Fibroblast of lung (primary cell): Measurements from ENCODE around the gene NPM1.

ENCODE experiments used
- CTCF ChIP-seq, 2 donors: IDR thresholded peaks in 1 of 2; conservative IDR thresholded peaks in 1 of 2; 1 replicate in 1 of 2; 2 replicates in 1 of 2; pipeline ENCODE4 v1.5.1; 2011 to 2012; ENCODE audit warnings: low read length in 2 of 2, control low read depth in 1 of 2, inconsistent platforms in 1 of 2, low read depth in 1 of 2, mild to moderate bottlenecking in 1 of 2
- EZH2 ChIP-seq: IDR thresholded peaks from 2 replicates; pipeline ENCODE4 v1.5.1; 2012; ENCODE audit warnings: low read length, control low read depth, mild to moderate bottlenecking; ENCODE audit errors: missing control alignments

GRCh38 chr5:171387970-171388815 is 544 bp downstream of the NPM1 start:
- TF ChIP-seq CTCF (conservative IDR thresholded peaks at IDR 0.05 in 1 of 2, IDR thresholded peaks at IDR 0.05 in 1 of 2; ENCODE audit: low read depth in 1 of 2, low read length in 2 of 2) (no peak), EZH2 (no peak)
